Activated gamma-delta T cell treated with anti-CD3 and anti-CD28 coated beads, Interleukin-2, amount 50 U/mL, for 16 hours (primary cell): Measurements from ENCODE around the gene GTPBP4.

Experiments used
- DNase-seq: peaks from one replicate; pipeline ENCODE4 v3.0.0-alpha.2; 2020; ENCODE audit warnings: low read depth

The GTPBP4 gene

DNA sequence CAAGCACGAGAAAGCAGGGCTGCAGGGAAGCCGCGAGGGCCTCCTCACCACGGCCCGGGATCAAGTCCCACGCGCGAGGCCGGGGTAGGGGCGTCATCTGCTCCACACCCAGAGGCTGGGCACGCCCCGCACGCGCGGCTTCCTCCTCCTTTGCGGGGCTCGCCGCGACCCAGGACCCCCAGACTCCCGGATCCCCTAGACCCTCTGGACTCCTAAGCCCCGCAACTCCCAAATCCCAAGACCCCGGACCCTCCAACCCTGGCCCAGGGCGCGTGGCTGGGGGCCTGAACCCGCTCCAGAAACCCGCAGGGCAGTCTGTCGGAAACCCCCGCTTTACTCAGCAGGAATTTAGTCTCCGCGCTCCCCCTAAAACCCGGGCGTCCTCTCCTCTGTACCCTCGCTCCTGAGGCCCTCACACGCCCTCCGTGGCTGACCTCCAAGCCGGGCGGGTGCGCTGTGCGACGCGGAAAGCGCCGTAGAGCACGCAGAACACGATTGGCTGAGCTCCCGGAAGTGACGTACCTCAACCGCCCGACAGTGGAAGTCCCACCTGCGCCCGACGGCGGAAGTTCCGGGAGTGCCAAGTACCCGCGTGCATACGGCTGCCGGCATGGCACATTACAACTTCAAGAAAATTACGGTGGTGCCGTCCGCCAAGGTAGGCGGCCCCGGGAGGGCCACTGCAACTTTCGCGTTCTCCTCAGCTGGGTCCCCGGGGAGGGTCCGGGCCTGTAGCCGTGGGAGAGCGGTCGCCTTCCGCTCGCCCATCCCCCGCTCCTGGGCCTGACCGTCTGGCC, at the start of gene GTPBP4:
TSS of gene GTPBP4 (plus strand) at position 565 of the 797 bp plus-strand sequence. CDS start at position 611, 46 bp downstream.
- DNase-seq, result peak; percentile 95

DNA sequence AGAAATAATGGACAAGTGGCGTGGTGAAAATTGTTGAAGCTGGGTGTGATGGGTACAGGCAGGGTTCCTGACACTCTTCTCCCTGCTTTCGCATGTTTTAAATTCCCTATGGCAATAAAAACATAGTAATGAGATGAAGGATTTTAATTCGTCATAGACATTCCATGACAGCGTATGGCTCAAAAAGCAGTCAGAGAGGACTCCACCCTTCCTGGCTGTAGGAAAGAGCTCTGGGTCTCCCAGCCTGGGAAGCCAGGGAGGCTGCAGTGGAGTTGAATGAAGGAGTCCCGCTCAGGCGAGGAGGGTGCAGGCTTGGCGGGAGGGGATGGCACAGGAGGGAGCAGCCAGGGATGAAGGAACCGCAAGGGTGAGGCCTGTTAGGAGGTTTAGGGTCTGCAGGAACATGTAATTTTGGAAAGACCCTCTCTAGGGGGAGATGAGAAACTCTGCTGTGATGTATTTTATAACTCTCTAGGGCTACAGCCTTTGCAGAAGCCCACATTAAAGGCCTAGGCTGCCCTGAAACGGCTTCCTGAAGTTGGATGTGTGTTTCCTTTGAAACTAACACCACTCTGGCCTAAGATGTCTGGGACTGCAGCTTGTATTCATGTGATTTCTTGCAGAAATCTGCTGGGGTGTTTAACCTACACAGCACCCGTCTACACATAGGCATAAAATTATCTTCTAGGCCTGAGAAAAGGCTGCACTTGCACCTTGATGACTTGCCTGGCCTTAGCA, 49.1 kb upstream of the GTPBP4 start:
- no peak for DNase-seq

DNA sequence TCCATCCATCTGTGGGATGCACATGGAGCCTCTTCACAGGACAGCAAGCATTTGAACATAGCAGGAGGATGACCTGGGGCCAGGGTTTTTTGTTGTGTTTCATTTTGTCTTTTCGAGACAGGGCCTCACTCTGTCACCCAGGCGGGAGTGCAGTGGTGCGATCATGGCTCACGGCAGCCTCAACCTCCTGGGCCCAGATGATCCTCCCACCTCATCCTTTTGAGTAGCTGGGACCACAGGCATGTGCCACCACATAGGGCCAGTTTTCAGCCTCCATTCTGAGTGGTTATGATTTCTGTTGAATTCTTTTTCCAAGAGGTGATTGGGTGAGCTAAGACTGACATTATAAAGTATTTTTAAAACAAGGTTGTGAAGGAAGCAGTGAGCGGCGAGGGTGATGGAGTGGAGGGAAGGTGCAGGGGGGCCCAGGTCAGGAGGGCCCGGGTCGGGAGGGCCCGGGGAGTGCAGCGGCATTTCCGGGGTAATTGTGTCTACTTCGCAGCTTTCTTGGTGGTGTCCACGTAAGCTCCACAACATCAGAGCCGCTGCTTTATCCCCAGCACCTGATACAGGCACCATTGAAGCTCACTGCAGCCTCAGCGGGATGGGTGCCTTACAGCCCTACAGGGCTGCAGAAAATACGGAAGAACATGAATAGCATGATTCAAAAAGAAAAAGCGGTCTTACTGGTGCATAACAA, 44.8 kb upstream of the GTPBP4 start:
- no peak for DNase-seq

DNA sequence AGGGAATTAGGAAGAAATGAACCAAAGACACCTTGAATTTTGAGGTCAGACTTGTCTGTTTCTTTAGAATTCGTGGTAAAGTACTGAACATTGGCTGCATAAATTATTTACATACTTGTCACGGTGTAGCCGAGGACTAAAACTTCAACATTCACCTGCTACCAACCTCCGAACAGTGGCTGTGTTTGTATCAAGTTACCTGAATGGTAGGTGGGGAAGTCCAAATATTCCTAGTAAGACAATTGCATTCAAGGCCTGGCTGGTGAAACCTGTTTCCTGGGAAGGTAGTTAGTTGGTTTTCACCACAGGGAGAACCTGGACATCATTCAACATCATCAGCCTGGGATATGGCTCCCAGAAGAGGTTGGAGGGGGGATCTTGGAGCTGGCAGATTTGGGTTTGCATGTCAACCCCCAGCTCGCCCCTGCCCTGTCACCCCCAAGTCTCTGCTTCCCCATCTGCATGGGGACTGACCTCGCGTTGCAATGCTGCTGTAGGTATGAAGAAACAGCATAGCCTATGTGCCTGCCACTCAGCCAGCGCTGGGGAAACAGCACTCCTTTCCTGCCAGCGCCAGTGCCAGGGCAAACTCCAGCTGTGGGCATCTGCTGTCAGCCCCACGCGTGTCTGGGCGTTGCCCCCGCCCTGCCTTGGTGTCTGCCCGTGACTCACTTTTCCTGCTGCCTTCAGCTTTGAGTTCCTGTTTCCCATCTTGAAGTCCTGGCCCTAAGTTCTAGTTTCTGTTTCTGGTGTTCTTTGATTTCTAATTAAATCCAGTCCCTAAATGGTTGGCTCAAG, 44.0 kb upstream of the GTPBP4 start:
- DNase-seq, result no peak

DNA sequence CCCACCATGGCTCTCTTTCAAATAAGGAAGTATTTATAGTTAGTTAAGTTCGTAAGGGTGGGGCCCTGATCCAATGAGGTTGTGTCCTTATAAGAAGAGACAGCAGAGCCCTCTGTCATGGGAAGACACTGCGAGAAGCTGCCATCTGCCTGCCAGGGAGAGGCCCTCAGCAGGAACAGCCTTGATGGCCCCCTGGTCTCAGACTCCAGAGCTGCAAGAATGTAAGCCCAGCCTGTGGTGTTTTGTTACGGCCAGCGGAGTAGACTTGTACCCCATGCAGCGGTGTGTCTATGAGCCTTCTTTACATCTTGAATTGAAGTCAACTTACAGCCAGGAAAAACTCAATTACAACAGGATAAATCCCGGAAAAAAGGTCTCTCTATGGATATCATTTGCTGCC, 42.5 kb upstream of the GTPBP4 start:
- DNase-seq, result no peak

DNA sequence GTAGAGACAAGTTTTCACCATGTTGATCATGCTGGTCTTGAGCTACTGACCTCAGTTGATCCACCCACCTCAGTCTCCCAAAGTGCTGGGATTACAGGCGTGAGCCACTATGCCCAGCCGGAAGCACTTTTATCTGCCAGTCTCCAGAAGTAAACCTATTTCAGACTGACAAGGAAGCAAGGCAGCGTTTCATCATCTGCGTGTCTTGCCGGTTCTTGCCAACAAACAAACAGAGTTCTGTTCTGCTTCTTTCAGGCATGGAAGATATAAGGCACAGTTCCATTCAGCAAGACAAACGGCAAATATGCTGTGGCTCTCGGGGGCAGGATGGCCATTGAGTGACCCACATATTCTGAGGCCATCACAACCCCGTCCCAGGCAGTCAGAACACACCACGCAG, 41.2 kb upstream of the GTPBP4 start:
- no peak for DNase-seq

DNA sequence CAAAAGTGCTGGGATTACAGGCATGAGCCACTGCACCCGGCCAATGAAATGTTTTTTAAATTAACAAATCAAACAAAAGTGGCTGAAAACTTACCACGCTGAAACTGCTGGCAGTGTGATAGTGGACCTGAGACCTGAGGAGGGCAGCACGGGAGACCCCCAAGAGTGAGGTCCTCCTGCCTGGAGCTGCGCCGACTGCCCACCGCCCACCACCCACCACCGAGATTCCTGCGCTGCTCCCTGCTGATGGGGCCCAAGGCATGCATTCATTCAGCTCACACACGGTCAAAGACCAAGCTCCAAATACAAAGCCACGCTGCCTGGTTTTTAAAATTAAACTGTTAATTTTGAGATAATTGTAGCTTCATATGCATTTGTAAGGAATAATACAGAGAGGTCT, 40.4 kb upstream of the GTPBP4 start:
- no peak for DNase-seq

DNA sequence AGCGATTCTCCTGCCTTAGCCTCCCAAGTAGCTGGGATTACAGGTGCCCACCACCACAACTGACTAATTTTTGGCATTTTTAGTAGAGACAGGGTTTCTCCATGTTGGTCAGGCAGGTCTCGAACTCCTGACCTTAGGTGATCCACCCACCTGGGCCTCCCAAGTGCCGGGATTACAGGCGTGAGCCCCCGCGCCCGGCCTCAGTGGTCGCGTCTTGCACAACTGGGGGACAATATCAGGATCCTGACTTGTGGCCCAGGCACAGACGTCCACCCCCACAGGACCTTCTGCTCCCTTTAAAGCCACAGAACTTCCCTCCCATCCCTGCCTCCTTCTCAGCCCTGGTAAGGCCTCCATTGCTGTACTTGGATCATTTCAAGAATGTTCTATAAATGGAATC, 39.9 kb upstream of the GTPBP4 start:
- no peak for DNase-seq

DNA sequence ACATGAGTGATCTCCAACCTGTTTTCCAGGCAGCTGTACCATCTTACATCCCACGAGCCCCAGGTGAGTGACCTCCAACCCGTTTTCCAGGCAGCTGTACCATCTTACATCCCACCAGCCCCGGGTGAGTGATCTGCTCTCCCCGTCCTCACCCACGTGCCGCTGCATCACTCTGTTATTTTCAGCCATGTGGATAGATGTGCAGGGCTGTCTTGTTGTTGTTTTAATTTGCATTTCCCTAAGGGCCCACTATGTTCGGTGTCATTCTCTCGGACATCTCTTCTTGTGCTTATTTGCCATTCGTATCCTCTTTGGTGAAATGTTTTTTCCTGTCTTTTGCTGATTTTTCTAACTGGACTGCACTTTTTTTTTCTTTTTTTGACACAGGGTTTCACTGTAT, 38.8 kb upstream of the GTPBP4 start:
- no peak for DNase-seq

DNA sequence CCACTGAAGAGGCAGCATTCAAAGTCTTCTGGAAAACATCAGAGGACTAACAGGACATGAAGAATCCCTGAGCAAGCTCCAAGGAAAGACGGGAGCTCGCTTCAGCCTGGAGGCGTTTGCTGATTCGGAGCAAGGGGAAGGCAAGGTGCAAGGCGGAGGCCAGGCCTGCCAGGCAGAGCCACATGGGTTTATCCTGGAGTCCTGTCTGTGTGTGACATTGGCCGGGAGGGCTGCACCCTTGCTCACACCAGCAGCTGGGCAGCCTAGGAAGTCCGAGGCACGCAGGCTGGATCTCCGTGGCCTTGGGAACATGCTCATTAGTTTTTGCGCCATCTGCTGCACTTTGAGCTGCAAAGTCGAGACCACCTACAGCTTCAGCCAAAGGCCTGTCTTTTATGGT, 34.4 kb upstream of the GTPBP4 start:
- no peak for DNase-seq

DNA sequence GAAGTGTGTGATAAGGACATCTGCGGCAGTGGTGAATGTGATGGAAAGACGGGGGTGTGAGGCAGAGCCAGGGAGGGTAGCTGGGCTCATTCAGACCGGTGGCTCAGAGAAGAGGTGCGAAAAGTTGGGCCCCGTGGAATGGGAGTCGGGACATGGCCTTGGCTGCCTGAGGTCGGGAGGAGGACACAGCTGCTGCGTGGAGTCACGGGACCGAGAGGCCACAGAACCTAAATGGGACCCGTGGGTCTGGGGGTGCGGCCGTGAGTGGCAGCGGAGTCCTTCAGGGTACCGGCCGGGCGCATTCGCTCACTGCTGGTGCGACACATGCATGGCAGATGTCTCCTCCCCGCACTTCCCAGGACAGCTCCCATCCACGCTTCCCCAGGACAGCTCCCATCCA, 33.8 kb upstream of the GTPBP4 start:
- no peak for DNase-seq

DNA sequence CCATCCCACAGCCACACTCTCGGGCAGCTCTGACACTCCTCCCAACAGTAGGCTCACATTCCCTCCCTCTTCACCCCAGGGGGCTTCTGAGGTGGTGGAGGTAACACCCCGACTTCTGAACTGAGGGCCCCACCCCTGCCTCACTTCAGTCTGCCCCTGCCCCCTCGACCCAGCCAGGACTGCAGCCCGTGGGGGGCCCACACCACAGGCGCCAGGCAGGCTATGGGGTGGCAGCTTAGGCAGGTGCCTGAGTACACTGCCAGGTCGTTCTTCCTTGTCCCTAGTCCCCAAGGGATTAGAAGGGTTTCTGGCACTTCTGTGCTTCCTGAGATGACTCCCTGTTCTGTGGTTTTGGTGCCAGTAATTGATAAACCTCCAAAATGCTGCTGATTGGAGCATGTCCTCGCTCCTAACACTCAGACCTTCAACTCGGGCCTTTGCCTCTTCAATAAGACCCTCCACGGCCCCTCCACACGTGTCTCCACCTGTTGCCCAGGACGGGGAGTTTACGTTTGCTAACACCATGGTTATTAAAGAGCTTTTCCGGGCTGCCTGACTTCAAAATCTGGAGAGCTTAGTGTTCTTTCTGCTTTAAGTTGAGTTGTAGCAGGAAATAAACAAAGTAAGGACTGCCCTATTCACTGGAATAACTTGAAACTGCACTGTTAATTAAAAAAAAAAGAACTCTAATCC, 33.0 kb upstream of the GTPBP4 start:
- DNase-seq, result no peak

DNA sequence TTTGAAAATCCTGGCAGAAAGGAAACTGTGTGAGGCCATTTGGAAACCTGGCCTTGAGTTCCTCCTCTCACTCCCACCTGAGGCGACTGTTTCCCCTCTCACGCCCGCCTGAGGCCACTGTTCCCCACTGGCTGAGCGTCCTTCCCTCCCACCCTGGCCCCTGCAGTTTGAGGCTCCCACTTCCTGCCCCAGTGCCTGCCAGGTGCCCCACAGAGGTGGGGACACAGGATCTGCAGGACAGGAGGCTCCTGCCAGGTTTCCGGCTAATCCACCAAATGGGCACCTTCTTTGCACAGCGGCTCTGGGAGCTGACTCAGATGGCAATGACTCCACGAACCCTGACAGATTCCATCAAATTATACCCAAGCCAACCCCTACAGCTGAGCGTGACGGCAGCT, 32.4 kb upstream of the GTPBP4 start:
- no peak for DNase-seq

DNA sequence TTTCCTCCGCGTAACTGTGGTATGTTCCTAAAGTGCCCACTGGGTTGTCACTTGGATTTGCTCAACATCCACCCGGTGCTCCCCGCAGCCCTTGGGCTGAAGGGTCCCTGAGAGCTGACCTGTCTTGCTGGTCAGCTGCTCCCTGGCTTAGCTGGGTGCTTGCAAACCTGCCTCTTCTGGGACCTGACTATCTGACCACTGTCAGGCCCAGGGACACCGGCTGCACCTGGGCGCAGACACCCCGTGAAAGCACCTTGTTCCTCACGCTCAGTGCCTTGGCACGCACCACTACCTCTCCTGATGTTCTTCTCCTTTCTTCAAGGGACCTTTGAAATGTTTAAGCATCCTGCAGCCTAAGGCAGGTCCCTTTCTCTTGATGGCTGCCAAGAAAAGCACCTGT, 30.1 kb upstream of the GTPBP4 start:
- no peak for DNase-seq

DNA sequence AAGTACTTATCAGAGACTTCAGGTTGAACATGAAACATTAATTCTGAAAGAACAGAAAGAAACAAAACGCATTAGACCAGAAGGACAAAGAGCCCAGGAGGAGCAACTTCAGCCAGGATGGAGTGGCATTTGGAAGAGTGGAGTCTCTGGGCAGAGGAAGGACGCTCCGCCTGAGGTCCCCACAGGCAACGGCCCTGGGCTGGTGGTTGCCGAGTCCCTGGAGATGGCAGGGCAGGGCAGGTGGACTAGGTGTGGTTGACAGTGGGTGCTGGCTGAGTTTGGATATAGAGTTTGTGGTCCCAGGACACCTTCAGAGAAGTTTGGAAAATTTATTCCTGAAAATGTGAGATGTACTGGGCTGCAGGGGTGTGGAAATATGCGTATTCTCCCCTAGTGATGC, 29.4 kb upstream of the GTPBP4 start:
- DNase-seq, result no peak

DNA sequence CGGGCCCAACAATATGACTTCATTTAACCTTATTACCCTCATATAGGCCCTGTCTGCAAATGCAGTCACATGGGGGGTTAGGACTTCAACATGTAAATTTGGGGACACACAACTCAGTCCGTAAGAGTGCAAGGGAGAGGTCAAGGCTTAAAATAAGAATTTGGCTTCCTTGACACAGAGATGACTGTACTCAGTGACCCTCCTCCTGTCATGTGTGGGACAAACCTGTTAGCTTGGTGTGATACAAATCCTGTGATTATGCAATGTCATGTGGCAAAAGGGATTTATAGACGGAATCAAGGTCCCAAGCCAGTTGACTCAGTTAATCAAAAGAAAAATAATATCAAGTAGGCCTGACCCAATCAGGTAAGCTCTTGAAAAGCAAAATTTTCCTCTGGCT, 25.9 kb upstream of the GTPBP4 start:
- no peak for DNase-seq

DNA sequence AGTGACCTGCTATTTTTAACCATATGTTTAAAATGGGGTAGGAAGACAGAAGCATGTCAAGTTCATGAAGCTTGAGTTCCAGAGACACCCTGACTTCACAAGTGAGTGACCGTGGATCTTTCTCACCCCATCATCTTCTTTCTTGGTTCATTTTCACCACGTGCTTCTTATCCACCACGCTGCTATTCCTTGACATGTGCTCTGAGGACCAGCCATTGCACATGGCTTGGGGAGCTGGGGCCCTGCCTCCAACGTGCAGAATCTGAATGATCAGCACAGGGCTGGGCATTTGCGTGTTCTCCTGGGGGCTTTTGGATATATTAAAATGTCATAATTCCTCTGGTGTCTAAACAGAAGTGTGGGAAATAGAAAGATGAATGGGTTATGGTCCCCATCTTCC, 25.0 kb upstream of the GTPBP4 start:
- no peak for DNase-seq

DNA sequence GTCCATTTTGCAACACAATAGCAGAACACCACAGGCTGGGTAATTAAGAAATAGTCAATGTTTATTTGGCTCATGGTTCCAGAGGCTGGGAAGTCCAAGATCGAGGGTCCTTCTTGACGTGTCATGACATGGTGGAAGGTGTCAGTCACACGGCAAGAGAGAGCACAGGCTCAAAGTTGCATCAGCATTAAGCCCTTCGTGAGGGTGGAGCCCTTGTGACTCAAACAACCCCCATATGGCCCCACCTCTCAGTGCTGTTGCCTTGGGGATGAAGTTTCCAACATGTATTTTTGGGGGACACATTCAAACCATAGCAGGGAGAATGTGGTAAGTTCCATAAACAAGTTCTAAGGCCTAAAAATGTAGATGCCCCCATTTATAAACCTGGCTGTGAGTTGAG, 24.6 kb upstream of the GTPBP4 start:
- DNase-seq, result no peak

DNA sequence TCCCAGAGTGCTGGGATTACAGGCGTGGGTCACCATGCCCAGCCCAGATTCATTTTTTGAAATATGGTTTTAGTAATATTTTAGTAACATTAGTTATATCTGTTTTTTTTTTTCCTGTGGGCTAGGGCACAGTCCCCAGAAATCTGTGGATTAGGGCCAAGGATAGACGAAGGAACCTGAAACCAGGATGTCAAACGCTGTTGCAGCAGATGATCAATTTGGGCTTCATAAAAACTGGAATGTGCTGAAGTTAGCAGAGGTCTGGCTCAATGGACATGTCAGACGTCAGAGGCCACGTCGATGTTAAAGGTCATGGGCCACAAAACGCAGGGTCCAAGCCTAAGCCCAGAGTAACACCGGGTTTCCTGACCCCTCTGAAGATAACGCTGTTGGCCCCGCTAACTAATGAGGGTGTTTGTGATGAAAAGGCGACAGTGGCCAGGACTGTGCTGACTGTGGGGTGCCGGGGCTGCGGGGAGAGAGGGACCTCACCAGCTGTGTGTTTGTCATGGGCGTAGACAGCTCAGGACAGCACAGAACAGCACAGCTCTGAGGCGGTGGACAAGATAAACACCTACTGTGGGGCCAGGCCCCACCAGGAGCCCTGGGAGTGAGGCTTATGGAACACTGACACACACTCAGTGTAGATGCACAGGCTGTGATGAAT, 23.8 kb upstream of the GTPBP4 start:
- no peak for DNase-seq

DNA sequence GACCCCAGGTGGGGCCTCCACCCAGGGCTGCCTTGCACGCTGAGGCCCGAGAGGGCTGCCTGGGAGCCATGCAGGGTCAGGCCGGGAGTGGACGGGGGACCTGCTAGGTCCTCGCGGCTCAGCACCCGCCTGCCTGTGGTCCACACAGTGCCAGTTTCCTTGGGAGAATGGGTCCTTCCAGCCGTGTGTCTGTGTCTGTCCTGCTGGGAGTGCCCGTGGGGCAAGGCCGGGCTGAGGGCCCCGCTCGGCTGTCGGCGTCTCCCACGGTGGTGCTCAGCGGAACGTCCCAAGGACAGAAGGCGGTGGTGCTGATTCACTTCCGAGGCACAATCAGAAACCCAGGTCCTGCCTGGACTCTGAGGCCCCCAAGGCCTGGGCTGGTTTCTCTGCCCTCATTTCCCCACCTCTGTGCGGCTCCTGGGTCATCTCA, 23.2 kb upstream of the GTPBP4 start:
- DNase-seq, result no peak
